HepG2 (cell line): ENCODE results near the gene SMC1B. TPM values are rescaled to one million over a fixed set of nuclear protein-coding genes. Genes with fewer than 3 reads are reported as not detected.

ENCODE experiments used
- ATAC-seq: fragments of 200-7000 bp; cut with Tn5 transposase; 3 replicates; pipeline ENCODE4 v1.9.1; 2020; ENCODE audit warnings: mild to moderate bottlenecking, moderate library complexity
- BruUV-seq: library from RNA; stranded (reverse); fragments of 400-500 nt; replicated peaks from 2 replicates; lab custom pipeline; 2021; lab: Mats Ljungman, UMichigan
- CTCF ChIA-PET: fragments of 300-600 bp; formaldehyde crosslinking; extraction: SDS; loops from one replicate; lab custom pipeline; 2021; ENCODE audit warnings: low total read pairs, inconsistent platforms, low intra/inter-chr PET ratio; lab: Yijun Ruan, JAX
- POLR2A ChIA-PET: fragments of 350-600 bp; sonication (Branson Sonifier 250); formaldehyde crosslinking; loops from one replicate; lab custom pipeline; 2020; ENCODE audit warnings: antibody characterized with exemption, inconsistent platforms; lab: Yijun Ruan, JAX
- DNase-seq: peaks from one replicate; pipeline ENCODE4 v3.0.0-alpha.2; 2015; ENCODE audit warnings: low spot score
- FAIRE-seq: peaks from 3 replicates; lab custom pipeline; 2011; peaks lifted over from hg19 to GRCh38; lab: Jason Lieb, UNC
- H2AFZ ChIP-seq: one replicate; pipeline ENCODE4 v1.6.1; 2011; ENCODE audit warnings: low read length, inconsistent platforms
- H3K27ac ChIP-seq: fragments of 300-600 bp; 3 replicates; pipeline ENCODE4 v1.8.0; 2011; ENCODE audit warnings: mixed run types, mild to moderate bottlenecking, mixed read lengths, low read length, inconsistent platforms; ENCODE audit not compliant: insufficient read depth; ENCODE audit errors: extremely low read length
- H3K27me3 ChIP-seq, 2 experiments: fragments of 200-600 bp in 1 of 2; 2 replicates in 1 of 2; 3 replicates in 1 of 2; pipeline versions ENCODE4 v1.6.0 to v1.8.0; 2011; ENCODE audit warnings: low read length in 2 of 2, mild to moderate bottlenecking in 2 of 2, moderate library complexity in 2 of 2, inconsistent platforms in 1 of 2; ENCODE audit not compliant: insufficient read depth in 2 of 2, control insufficient read depth in 1 of 2
- H3K36me3 ChIP-seq, 2 experiments: fragments of 200-600 bp in 1 of 2; replicated peaks in 1 of 2; 2 replicates in 1 of 2; 3 replicates in 1 of 2; pipeline versions ENCODE4 v1.5.1 to v1.8.0; 2011; ENCODE audit warnings: low read length in 2 of 2, inconsistent platforms in 1 of 2; ENCODE audit not compliant: insufficient read depth in 2 of 2, control insufficient read depth in 1 of 2
- H3K4me1 ChIP-seq: 2 replicates; pipeline ENCODE4 v1.5.1; 2012; ENCODE audit warnings: low read length, inconsistent platforms; ENCODE audit not compliant: insufficient read depth
- H3K4me2 ChIP-seq: 2 replicates; pipeline ENCODE4 v1.6.0; 2011; ENCODE audit warnings: low read depth, low read length, inconsistent platforms
- H3K4me3 ChIP-seq, 3 experiments: fragments of 200-600 bp in 1 of 3; sonication (generic), shearing (Covaris generic) in 1 of 3; replicated peaks in 1 of 3; 2 replicates each; pipeline ENCODE4 v1.5.1; 2011 to 2016; ENCODE audit warnings: low read length in 3 of 3, inconsistent platforms in 2 of 3, low read depth in 2 of 3, mild to moderate bottlenecking in 2 of 3, control low read depth in 1 of 3, mixed read lengths in 1 of 3; ENCODE audit not compliant: insufficient read depth in 1 of 3
- H3K79me2 ChIP-seq: one replicate; pipeline ENCODE4 v1.6.1; 2011; ENCODE audit warnings: low read length, inconsistent platforms; ENCODE audit not compliant: insufficient read depth
- H3K9ac ChIP-seq: 2 replicates; pipeline ENCODE4 v1.6.0; 2011; ENCODE audit warnings: mild to moderate bottlenecking, low read depth, low read length, inconsistent platforms; ENCODE audit not compliant: insufficient read depth
- H3K9me3 ChIP-seq: 2 replicates; pipeline ENCODE4 v1.5.1; 2012; ENCODE audit warnings: mild to moderate bottlenecking, low read length
- H4K20me1 ChIP-seq: 2 replicates; pipeline ENCODE4 v1.6.0; 2011; ENCODE audit warnings: inconsistent platforms, mild to moderate bottlenecking, low read length, moderate library complexity; ENCODE audit not compliant: insufficient read depth
- ATF7 ChIP-seq, 2 experiments: fragments of 450-650 bp in 1 of 2; sonication (generic) in 1 of 2; formaldehyde crosslinking in 1 of 2; IDR thresholded peaks; 2 replicates each; pipeline versions ENCODE4 v1.4.0 to v1.6.1; 2016 to 2020; ENCODE audit warnings: antibody characterized with exemption in 1 of 2, mild to moderate bottlenecking in 1 of 2, missing genetic modification reagents in 1 of 2
- CERS6 ChIP-seq: sonication (generic); formaldehyde crosslinking; IDR thresholded peaks from 2 replicates; pipeline ENCODE4 v1.5.0; 2020; ENCODE audit warnings: missing genetic modification reagents
- GZF1 ChIP-seq: sonication (generic); formaldehyde crosslinking; IDR thresholded peaks from 2 replicates; pipeline ENCODE4 v1.5.1; 2020; ENCODE audit warnings: mild to moderate bottlenecking, missing genetic modification reagents
- HOXA3 ChIP-seq: sonication (generic); formaldehyde crosslinking; IDR thresholded peaks from 2 replicates; pipeline ENCODE4 v1.5.0; 2020; ENCODE audit warnings: missing genetic modification reagents
- KLF12 ChIP-seq: sonication (generic); formaldehyde crosslinking; IDR thresholded peaks from 2 replicates; pipeline ENCODE4 v1.4.0; 2020; ENCODE audit warnings: missing genetic modification reagents, borderline replicate concordance
- MEF2D ChIP-seq: sonication (generic); formaldehyde crosslinking; IDR thresholded peaks from 2 replicates; pipeline ENCODE4 v1.5.1; 2020; ENCODE audit warnings: mild to moderate bottlenecking, missing genetic modification reagents
- MIXL1 ChIP-seq: IDR thresholded peaks from 2 replicates; pipeline ENCODE4 v1.6.1; 2016
- MTF2 ChIP-seq: sonication (generic); formaldehyde crosslinking; IDR thresholded peaks from 2 replicates; pipeline ENCODE4 v1.5.0; 2020; ENCODE audit warnings: missing genetic modification reagents, borderline replicate concordance
- POLR2G ChIP-seq: fragments of 200-400 bp; formaldehyde crosslinking; IDR thresholded peaks from 2 replicates; pipeline ENCODE4 v1.6.1; 2018; ENCODE audit warnings: mild to moderate bottlenecking, low read depth, low read length, moderate library complexity
- SALL1 ChIP-seq: sonication (generic); formaldehyde crosslinking; IDR thresholded peaks from 2 replicates; pipeline ENCODE4 v1.8.0; 2022; ENCODE audit warnings: mild to moderate bottlenecking, missing genetic modification reagents
- STAG1 ChIP-seq: sonication (generic); formaldehyde crosslinking; IDR thresholded peaks from 2 replicates; pipeline ENCODE4 v1.4.0; 2020; ENCODE audit warnings: missing genetic modification reagents
- TOE1 ChIP-seq: sonication (generic); formaldehyde crosslinking; IDR thresholded peaks from 2 replicates; pipeline ENCODE4 v1.4.0; 2020; ENCODE audit warnings: mild to moderate bottlenecking, missing genetic modification reagents
- ZNF354B ChIP-seq: sonication (generic); formaldehyde crosslinking; IDR thresholded peaks from 2 replicates; pipeline ENCODE4 v1.8.0; 2022; ENCODE audit warnings: mild to moderate bottlenecking, missing genetic modification reagents
- ZNF776 ChIP-seq: sonication (generic); formaldehyde crosslinking; IDR thresholded peaks from 2 replicates; pipeline ENCODE4 v1.4.0; 2020; ENCODE audit warnings: mild to moderate bottlenecking, missing genetic modification reagents
- WGBS: methylation state at CpG from one replicate; pipeline ENCODE4 v1.1.6; 2017; ENCODE audit warnings: low lambda C conversion rate; 5-methylcytosine and 5-hydroxymethylcytosine counted together
- in situ Hi-C: cut with HindIII; loops from 2 replicates; pipeline ENCODE4 v1.10.0; 2017; ENCODE audit warnings: low pct_unique_long_range_greater_than_20kb; ENCODE audit not compliant: extremely low pct_ligation_motif_present
- intact Hi-C: fragments of 100-400 bp; cut with micrococcal nuclease; formaldehyde crosslinking; loops from one replicate; pipeline ENCODE4 v1.10.0; 2022; ENCODE audit not compliant: unreplicated experiment
- polyA plus RNA-seq, 8 experiments: library from polyadenylated mRNA; depleted of rRNA in 3 of 8; stranded (reverse) in 7 of 8; unstranded in 1 of 8; fragments of >200 nt; fragmentation: Illumina TruSeq in 4 of 8; extraction: Trizol in 4 of 8; gene quantifications; 2 replicates each; pipeline versions ENCODE4 v1.2.1 to v1.2.3, GENCODE V29; 2011 to 2016; ENCODE audit warnings: low read depth in 4 of 8, missing spikeins in 1 of 8, mixed read lengths in 1 of 8; ENCODE audit not compliant: insufficient read depth in 1 of 8
- total RNA-seq, 5 experiments: library from RNA; depleted of rRNA; stranded (reverse); fragments of >200 nt; fragmentation: Illumina TruSeq; extraction: Trizol; gene quantifications; 2 replicates each; pipeline ENCODE4 v1.2.3, GENCODE V29; 2016; ENCODE audit warnings: low read depth in 1 of 5
- TF ChIP-seq, protein P1 (sequence below): sonication (generic); formaldehyde crosslinking; IDR thresholded peaks from 2 replicates; pipeline ENCODE4 v1.4.0; 2020; ENCODE audit warnings: low read depth, missing genetic modification reagents

Gene SMC1B
- total and polyA plus RNA-seq, 2 of the 13 experiments (the other 11 are each of a cell fraction or from before 2014, with no cell fraction given), result not detected

DNA sequence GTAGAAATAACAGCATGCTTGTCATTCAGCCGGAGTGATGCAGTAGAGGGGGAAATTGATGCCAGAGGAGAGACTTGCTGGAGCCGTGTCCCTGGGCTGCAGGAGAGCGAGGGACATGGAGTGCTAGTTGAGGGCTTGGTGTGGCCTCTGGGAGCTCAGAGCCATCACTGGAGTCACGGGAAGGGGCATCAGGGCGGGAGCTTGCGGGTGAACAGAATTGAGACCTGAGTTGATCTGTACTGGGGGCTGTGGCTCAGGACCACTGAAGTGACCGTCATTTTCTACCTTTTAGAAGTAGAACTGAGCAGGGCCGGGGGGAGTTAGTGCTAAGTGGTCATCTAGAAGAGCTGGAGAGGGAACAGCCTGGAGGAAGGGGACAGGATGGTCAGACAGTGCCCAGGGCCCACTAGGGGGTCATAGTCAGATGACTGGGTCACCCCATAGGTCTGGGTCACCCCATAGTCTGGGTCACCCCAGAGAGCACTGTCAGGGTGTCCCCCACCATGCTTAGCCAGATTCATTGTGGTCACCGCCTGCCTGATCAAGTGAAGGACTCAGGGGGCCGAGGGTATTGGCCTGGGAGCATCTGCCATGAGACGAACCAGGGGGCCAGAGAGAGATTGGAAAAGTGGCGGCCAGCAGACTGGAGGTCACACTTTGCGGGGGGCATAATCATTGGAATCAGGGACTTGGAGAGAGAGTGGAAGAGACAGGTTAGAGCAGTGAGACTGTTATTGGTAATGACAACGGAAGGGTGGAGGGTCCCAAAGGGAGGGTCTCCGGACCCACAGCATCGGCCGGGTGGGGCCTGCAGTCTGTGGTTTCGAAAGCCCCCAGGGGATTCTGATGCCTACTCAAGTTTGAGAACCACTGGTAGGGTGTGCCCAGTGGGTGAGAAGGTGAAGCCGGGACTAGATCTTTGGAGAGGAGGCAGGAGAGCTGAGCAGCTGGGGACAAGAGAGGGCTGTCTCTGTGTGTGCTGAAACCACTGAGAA, 15.3 kb upstream of the SMC1B start:
- Histone ChIP-seq H3K9me3 (no peaks in the 10 kb centered on the region), H4K20me1 (no peaks in the 10 kb centered on the region), H3K9ac (no peak overlapping the region), H3K4me1 (peaks cover 12% of the 10 kb centered on the region), H3K4me2 (no peak overlapping the region), H3K36me3 (no peaks in the 10 kb centered on the region), H3K4me3 (no peak overlapping the region), H2AFZ (no peak overlapping the region), H3K79me2 (no peaks in the 10 kb centered on the region), H3K27ac (no peak overlapping the region), H3K27me3 (peaks cover 6 to 27% of the 10 kb centered on the region in 2 experiments; a peak in 4 of 5 replicates)
- in situ Hi-C loops, result loop anchor here (5.0 kb wide), 1 partner anchor 51 kb away; no protein-coding TSS in a partner anchor
- ChIA-PET POLR2A (no interaction called here), CTCF (no interaction called here)
- DNase-seq, result no peak
- intact Hi-C loops, result no loop called here
- no peak for FAIRE-seq
- no TSS peak for BruUV-seq
- TF ChIP-seq MIXL1 (CRISPR knock-in tag) (no peak), TOE1 (CRISPR knock-in tag) (no peak), HOXA3 (CRISPR knock-in tag) (no peak), POLR2G (no peak), ATF7 (IDR thresholded peaks at IDR 0.05) (no peak), ATF7 (CRISPR knock-in tag; IDR thresholded peaks at IDR 0.05) (no peak), ZNF354B (CRISPR knock-in tag) (no peak), SALL1 (no peak), CERS6 (no peak), STAG1 (CRISPR knock-in tag) (no peak), ZNF776 (no peak), GZF1 (CRISPR knock-in tag) (no peak), KLF12 (CRISPR knock-in tag) (no peak), MEF2D (CRISPR knock-in tag) (no peak), MTF2 (CRISPR knock-in tag) (no peak)
- TF ChIP-seq, protein P1, sequence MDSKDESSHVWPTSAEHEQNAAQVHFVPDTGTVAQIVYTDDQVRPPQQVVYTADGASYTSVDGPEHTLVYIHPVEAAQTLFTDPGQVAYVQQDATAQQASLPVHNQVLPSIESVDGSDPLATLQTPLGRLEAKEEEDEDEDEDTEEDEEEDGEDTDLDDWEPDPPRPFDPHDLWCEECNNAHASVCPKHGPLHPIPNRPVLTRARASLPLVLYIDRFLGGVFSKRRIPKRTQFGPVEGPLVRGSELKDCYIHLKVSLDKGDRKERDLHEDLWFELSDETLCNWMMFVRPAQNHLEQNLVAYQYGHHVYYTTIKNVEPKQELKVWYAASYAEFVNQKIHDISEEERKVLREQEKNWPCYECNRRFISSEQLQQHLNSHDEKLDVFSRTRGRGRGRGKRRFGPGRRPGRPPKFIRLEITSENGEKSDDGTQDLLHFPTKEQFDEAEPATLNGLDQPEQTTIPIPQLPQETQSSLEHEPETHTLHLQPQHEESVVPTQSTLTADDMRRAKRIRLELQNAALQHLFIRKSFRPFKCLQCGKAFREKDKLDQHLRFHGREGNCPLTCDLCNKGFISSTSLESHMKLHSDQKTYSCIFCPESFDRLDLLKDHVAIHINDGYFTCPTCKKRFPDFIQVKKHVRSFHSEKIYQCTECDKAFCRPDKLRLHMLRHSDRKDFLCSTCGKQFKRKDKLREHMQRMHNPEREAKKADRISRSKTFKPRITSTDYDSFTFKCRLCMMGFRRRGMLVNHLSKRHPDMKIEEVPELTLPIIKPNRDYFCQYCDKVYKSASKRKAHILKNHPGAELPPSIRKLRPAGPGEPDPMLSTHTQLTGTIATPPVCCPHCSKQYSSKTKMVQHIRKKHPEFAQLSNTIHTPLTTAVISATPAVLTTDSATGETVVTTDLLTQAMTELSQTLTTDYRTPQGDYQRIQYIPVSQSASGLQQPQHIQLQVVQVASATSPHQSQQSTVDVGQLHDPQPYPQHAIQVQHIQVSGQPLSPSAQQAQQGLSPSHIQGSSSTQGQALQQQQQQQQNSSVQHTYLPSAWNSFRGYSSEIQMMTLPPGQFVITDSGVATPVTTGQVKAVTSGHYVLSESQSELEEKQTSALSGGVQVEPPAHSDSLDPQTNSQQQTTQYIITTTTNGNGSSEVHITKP (CRISPR knock-in tag), result no peak
- ATAC-seq, result no peak
- WGBS, result 40% methylated on average over 19 of the region's 19 CpGs
